Mucosa of rectum (tissue), 2 donors: ENCODE measurements around the gene POLR1D.

Experiments
- H3K27ac ChIP-seq, 2 donors: one replicate each; pipeline ENCODE4 v1.7.0; 2013; ENCODE audit warnings: inconsistent platforms in 2 of 2, low read depth in 2 of 2, low read length in 2 of 2
- H3K27me3 ChIP-seq, 2 donors: one replicate each; pipeline ENCODE4 v1.7.0; 2013; ENCODE audit warnings: low read length in 2 of 2; ENCODE audit not compliant: control insufficient read depth in 2 of 2, insufficient read depth in 2 of 2
- H3K36me3 ChIP-seq, 2 donors: one replicate each; pipeline ENCODE4 v1.7.0; 2013; ENCODE audit warnings: low read length in 2 of 2; ENCODE audit not compliant: control insufficient read depth in 2 of 2, insufficient read depth in 2 of 2
- H3K4me1 ChIP-seq, 2 donors: one replicate each; pipeline ENCODE4 v1.7.0; 2013; ENCODE audit warnings: low read length in 2 of 2, mild to moderate bottlenecking in 1 of 2; ENCODE audit not compliant: control insufficient read depth in 2 of 2, insufficient read depth in 2 of 2
- H3K4me3 ChIP-seq, 2 donors: one replicate each; pipeline ENCODE4 v1.7.0; 2013; ENCODE audit warnings: low read length in 2 of 2
- H3K9ac ChIP-seq, 2 donors: one replicate each; pipeline ENCODE4 v1.7.0; 2013; ENCODE audit warnings: low read length in 2 of 2, low read depth in 1 of 2, mild to moderate bottlenecking in 1 of 2
- H3K9me3 ChIP-seq, 2 donors: one replicate each; pipeline ENCODE4 v1.7.0; 2013; ENCODE audit warnings: low read length in 2 of 2; ENCODE audit not compliant: control insufficient read depth in 2 of 2
- donor health status: healthy.
- donor health status: Normal muscosa, but diverticular disease.

The POLR1D gene

DNA sequence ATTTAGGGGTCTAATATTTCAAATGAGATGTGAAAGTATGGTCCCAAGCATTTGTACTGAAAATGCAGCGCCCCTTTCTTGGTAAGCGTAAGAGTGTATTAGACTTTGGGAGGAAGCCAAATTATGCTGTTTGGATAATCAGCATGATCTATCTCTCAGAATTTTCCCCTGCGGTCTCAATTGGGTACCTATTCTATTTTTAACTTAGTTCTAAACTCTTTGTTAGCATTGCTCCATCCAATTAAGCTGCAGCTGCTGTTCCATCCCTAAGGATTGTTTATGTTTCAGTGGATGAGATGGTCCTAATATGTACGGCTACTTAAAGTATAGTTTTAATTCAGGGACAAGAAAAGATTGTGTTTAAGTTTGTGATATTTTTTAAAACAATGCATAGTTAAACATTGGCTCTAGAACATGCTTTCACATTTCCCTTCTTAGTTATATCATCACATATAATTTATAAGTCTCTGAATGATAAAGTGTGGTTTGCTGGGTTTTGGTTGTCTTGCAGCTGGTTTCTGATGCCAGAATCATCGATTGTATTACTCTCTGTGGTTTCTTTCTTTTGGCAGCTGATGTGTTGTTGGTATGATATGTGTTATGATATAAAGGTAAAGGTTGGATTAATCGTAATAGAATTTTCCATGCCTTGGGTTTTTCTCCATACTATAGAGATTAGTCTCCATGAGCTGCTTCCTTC lies 15.0 kb downstream of the POLR1D start:
- Histone ChIP-seq H3K36me3 (peaks cover 4 to 5% of the 10 kb centered on the region in 2 donors), H3K4me1 (peaks cover 0 to 4% of the 10 kb centered on the region in 2 donors), H3K9me3 (no peaks in the 10 kb centered on the region), H3K9ac (no peak overlapping the region), H3K27ac (no peak overlapping the region), H3K27me3 (no peaks in the 10 kb centered on the region), H3K4me3 (no peak overlapping the region)

DNA sequence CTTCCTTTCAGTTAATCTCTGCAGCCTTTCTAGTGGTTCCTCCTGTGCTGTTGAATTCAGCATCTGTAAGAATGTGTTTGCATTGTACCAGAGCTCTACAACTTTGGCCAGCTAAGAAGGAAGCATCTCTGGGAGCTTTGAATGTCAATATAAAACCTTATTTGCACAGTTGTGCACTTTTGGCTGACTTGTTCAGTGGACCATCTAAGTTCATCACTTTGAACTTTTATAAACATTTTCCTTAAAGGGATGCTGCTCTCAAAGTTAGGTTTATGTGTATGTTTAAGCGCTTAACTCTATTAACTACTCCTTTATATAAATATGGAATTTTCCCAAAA lies 15.6 kb downstream of the POLR1D start:
- Histone ChIP-seq H3K9ac (no peak overlapping the region), H3K27ac (no peak overlapping the region), H3K9me3 (no peaks in the 10 kb centered on the region), H3K36me3 (peaks cover under 1 to 4% of the 10 kb centered on the region in 2 donors), H3K4me1 (peaks cover 0 to 4% of the 10 kb centered on the region in 2 donors), H3K27me3 (no peaks in the 10 kb centered on the region), H3K4me3 (no peak overlapping the region)

DNA sequence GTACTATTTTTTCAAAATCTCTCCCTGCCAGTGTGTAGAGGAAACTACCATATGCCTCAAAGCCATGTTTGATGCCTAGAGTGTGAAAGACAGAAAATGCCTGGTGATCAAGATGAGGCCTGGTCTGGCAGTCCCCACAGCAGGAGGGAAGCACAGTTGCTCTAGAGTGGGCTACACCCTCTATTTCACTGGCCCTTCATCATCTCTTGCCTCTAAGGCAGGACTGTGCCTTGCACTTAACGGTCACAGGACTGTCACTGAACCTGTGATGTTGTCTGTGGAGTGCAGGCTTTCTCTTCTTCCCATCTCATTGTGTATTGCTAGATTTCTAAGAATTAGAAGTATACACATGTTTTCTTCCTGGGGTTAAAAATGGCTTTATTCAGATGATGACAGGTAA lies 16.3 kb downstream of the POLR1D start:
- no peak overlapping the region for H3K27ac ChIP-seq
- H3K27me3 ChIP-seq = no peaks in the 10 kb centered on the region
- no peak overlapping the region for H3K9ac ChIP-seq
- H3K4me1 ChIP-seq = peaks cover 0 to 4% of the 10 kb centered on the region in 2 donors
- no peaks in the 10 kb centered on the region for H3K9me3 ChIP-seq
- no peak overlapping the region for H3K4me3 ChIP-seq
- H3K36me3 ChIP-seq = peaks cover 0 to 1% of the 10 kb centered on the region in 2 donors

DNA sequence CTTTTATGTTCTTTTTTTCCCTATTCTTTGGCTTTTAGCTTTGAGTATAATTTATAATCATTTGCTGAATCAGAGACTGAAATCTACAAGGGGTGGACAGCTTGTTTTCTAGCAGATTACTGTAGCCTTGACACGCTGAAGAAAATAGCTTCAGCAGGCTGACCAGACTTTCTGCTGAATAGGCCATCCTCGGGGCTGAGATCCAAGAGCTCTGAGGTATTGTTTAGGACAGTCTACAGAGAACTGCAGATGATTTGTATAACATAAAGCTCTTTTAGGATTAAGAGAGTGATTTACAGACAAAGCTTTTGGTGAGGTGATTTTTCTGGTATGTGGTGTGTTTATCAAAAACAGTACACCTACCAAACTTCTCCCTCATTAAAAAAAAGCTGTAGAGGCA lies 16.8 kb downstream of the POLR1D start:
- Histone ChIP-seq H3K9ac (no peak overlapping the region), H3K27ac (no peak overlapping the region), H3K36me3 (no peaks in the 10 kb centered on the region), H3K27me3 (no peaks in the 10 kb centered on the region), H3K4me1 (peaks cover 0 to 4% of the 10 kb centered on the region in 2 donors), H3K9me3 (no peaks in the 10 kb centered on the region), H3K4me3 (no peak overlapping the region)

DNA sequence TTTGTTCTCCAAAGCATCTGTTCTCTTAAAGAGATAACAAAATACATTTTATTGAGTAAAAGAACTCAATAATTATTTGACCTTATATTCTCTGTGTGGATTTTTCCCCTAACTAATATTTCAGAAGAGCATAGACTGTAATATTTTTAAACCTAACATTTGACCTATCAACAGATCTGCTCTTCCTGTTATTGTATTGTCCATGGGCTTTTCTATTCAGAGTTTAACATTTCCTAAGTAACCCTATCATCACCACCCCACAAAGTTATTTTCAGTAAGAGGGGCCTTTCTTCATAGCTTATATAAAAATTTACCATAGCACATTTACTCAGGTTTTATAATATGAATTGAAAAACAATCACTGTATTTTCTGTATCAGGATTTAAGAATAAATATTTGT lies 17.5 kb downstream of the POLR1D start:
- Histone ChIP-seq H3K27ac (no peak overlapping the region), H3K27me3 (no peaks in the 10 kb centered on the region), H3K4me1 (peaks cover 0 to 6% of the 10 kb centered on the region in 2 donors), H3K9ac (no peak overlapping the region), H3K9me3 (no peaks in the 10 kb centered on the region), H3K4me3 (no peak overlapping the region), H3K36me3 (no peaks in the 10 kb centered on the region)

DNA sequence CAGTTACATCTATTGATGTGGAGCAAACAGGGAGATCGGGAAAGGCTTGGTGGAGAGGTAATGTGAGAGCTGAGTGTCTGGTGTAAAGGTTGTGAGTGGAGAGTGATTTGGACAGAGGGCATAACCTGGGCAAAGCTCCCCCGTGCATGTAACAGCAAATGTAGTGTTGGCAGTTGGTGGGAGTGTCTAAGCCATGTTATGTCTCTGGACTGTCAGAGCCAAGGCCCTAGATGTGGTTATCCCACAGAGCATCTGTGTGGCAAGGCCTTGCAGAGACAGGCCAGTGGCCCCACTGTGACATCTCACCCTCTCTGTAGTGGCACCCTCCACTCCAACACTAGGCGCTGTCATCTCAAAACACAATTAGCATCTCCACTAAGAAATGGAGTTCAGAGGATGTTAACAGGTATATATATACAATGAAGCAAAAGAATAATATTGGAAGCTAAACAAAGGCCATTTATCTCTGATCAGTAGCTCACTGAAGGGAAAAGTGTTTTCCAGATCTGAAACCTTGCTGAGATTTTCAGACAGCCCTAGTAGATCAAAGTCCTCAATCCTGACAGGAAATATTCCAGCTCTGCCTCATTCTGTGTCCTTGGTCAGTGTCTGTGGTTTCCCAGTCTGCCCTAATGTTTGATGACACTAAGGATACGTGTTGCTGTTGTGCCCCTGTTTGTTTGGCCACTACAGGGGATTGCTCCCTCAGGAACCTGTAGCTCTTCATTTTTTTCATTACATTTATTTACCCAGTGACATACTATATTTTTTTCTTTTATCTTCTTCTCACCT lies 20.2 kb downstream of the POLR1D start:
- Histone ChIP-seq H3K9ac (no peak overlapping the region), H3K27ac (no peak overlapping the region), H3K27me3 (no peaks in the 10 kb centered on the region), H3K36me3 (no peaks in the 10 kb centered on the region), H3K4me1 (peaks cover 0 to 2% of the 10 kb centered on the region in 2 donors), H3K4me3 (no peak overlapping the region), H3K9me3 (no peaks in the 10 kb centered on the region)

DNA sequence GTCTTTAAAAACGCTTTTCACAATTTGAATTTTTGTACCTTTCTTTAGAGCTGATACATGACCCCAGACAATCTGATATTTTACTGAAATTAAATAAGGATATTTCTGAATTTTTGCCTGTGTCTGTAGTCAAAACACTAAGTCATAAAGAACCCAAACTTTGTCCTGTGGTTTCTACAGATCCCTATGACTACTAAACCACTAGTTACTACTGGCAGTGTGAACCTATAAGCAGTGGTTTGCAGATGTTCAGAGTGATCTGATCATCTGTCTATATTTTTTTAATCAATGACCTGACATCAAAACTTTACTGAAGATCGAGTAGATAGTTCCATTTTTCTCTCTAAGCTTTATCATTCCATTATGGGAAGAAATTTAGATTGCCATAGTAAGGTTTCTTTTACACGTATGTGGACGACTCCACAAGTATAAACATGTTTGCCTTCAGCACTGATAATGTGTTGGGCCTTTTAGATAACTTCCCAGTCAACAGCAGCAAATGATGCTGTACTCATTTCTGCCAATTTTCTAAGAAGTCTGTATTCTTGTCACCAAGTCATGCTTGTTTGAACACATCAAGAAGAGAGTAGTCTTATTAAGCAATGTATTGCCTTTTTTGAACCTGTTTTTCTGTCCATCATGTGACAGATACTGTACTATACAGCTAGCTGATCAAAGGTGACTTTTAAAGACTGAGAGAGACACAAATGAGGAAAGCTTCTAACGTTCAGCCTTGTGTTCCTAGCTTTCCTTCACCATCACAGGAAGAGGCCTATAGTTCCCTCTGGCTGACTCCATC lies 21.8 kb downstream of the POLR1D start:
- Histone ChIP-seq H3K4me3 (no peak overlapping the region), H3K4me1 (peaks cover 0 to 2% of the 10 kb centered on the region in 2 donors), H3K27ac (no peak overlapping the region), H3K9me3 (no peaks in the 10 kb centered on the region), H3K9ac (no peak overlapping the region), H3K36me3 (peaks cover 3 to 4% of the 10 kb centered on the region in 2 donors), H3K27me3 (no peaks in the 10 kb centered on the region)

DNA sequence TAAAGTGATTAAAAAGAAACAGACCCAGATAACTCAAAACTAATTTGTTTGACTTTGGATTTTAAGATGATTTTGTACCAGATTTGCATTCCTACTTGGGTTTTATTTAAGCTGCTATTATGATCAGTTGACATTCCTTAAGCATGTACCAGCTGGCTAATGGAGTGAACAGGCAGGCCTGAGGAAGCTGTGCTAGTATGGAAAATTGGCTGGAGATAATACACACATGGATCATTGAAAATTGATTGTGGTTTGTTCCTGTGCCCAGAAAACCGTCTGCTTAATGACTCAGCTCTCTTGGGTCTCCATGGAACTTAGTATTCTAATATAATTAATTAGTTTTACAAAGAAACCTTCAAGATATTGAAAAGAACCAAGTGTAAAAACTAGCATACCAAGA lies 22.6 kb downstream of the POLR1D start:
- Histone ChIP-seq H3K36me3 (peaks cover 8 to 11% of the 10 kb centered on the region in 2 donors), H3K4me3 (no peak overlapping the region), H3K27me3 (no peaks in the 10 kb centered on the region), H3K4me1 (peaks cover 0 to 2% of the 10 kb centered on the region in 2 donors), H3K27ac (no peak overlapping the region), H3K9me3 (no peaks in the 10 kb centered on the region), H3K9ac (no peak overlapping the region)

DNA sequence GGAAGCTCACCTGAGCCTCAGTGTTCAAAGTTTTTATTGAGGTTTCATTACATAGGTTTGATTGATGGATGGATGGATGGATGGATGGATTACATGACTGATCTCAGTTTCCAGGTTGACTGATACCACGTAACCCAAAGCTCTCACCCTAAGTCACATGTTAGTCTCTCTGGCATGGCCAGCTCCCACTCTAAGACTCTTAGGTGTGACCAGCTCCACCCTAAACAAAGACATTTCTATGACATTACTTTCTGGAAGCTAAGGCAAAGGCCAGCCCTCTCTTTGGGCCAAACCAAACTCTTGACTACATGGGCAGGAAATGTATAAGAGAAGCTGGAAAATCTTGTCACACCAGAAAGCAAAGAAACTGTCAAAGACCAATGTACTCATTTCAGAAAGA lies 28.6 kb downstream of the POLR1D start:
- no peak overlapping the region for H3K27ac ChIP-seq
- H3K9ac ChIP-seq = no peak overlapping the region
- peaks cover 19 to 27% of the 10 kb centered on the region in 2 donors for H3K36me3 ChIP-seq
- no peak overlapping the region for H3K4me3 ChIP-seq
- H3K4me1 ChIP-seq = no peaks in the 10 kb centered on the region
- peaks cover 8 to 9% of the 10 kb centered on the region in 2 donors for H3K9me3 ChIP-seq
- H3K27me3 ChIP-seq = no peaks in the 10 kb centered on the region

DNA sequence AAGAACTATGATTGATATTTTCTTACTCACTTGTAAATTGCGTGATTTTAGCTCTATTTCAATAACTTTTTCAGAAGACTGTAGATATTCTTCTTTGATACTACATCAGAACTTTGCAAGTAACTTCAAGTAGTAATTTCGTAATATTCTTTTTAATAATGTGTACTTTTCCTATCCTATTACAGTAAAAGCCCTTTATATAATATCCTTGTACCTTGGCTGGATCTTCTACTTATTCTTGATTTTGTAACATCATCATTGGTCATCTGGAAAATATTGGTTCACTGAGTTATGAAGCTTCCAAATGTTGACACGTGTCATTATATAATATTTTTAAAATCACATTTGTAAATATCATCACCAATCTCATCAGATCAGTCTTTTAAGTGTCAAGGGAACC lies 32.4 kb downstream of the POLR1D start:
- Histone ChIP-seq H3K27ac (no peak overlapping the region), H3K27me3 (no peaks in the 10 kb centered on the region), H3K4me1 (no peaks in the 10 kb centered on the region), H3K36me3 (peaks cover 11 to 18% of the 10 kb centered on the region in 2 donors), H3K4me3 (no peak overlapping the region), H3K9ac (no peak overlapping the region), H3K9me3 (peaks cover 8 to 9% of the 10 kb centered on the region in 2 donors)
